ENCODE data around the gene PRKACG.
A peak's percentile ranks its signal among the peaks of the same experiment; 100 is the strongest.

PRKACG gene

DNA sequence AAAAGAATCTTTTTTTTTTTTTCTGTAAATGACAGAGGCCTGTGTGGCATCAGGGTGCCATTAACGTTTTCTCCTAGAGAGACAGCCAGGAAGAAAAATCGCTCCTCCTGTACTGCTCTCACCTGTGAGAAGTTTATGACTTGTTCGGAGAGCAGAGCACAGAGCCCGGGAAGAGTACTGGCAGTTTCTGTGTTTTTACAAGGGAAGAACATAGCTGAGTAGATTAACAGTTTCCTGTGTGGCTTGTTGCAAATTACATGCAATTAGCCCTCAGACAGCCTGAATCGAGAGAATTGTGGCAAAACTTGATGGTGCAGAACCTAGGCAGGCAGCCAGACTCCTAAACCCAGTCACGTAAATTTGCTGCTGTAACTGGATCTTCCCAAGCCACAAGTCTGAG lies 32.1 kb downstream of the PRKACG start:
- H3K27ac ChIP-seq = no peak overlapping the region
- DNase-seq (ENCODE audit: low read depth, low spot score) = no peak
- TF ChIP-seq EZH2 (IDR thresholded peaks at IDR 0.05) (no peak), FOXP2 (optimal IDR thresholded peaks at IDR 0.05; ENCODE audit: control extremely low read depth, extremely low read length, insufficient read depth) (no peak), POLR2AphosphoS5 (IDR thresholded peaks at IDR 0.05; ENCODE audit: borderline replicate concordance, low read depth, low read length) (peak; percentile 32; the same call in 1 of the 2 replicates)
- no peak overlapping the region; the same call in 1 of the 2 replicates for H3K4me3 ChIP-seq
- no peaks in the 10 kb centered on the region for H3K36me3 ChIP-seq (ENCODE audit: insufficient read depth, low read length)
- no peaks in the 10 kb centered on the region for H3K9me3 ChIP-seq (ENCODE audit: low read depth, low read length)
- H3K9ac ChIP-seq (ENCODE audit: insufficient read length) = no peak overlapping the region

DNA sequence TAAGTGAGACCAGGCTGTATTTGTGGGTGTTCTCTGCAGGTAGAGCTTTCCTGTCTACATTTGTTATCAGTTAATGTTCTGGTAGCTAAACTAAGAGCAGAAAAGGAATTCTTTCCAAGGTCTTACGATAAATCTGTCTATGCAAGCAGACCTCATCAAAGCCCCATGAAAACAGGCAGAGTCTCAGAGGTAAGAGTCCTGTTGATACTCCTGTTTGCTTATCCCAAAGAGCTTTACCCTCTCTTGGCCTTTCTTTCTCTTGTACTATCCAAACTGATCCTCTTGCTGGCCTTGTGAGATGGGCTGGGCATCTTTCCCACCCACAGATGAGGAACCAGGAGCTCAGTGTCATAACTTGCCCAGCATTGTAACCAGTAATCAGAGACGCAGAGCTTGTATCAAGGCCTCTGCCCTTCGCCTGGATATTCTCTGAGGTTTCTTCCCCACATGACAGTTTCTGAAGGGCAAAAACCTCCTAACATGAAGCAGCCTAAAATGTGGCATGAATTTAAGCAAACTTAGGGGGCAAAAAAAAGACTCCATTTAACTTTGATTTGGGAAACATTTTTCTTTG lies 33.5 kb downstream of the PRKACG start:
- Histone ChIP-seq H3K27ac (no peak overlapping the region), H3K36me3 (ENCODE audit: insufficient read depth, low read length) (no peaks in the 10 kb centered on the region), H3K4me3 (no peak overlapping the region), H3K9me3 (ENCODE audit: low read depth, low read length) (no peaks in the 10 kb centered on the region), H3K9ac (ENCODE audit: insufficient read length) (no peak overlapping the region)
- TF ChIP-seq FOXP2 (optimal IDR thresholded peaks at IDR 0.05; ENCODE audit: control extremely low read depth, extremely low read length, insufficient read depth) (no peak), POLR2AphosphoS5 (IDR thresholded peaks at IDR 0.05; ENCODE audit: borderline replicate concordance, low read depth, low read length) (no peak), EZH2 (IDR thresholded peaks at IDR 0.05) (no peak)
- DNase-seq (ENCODE audit: low read depth, low spot score) = no peak

DNA sequence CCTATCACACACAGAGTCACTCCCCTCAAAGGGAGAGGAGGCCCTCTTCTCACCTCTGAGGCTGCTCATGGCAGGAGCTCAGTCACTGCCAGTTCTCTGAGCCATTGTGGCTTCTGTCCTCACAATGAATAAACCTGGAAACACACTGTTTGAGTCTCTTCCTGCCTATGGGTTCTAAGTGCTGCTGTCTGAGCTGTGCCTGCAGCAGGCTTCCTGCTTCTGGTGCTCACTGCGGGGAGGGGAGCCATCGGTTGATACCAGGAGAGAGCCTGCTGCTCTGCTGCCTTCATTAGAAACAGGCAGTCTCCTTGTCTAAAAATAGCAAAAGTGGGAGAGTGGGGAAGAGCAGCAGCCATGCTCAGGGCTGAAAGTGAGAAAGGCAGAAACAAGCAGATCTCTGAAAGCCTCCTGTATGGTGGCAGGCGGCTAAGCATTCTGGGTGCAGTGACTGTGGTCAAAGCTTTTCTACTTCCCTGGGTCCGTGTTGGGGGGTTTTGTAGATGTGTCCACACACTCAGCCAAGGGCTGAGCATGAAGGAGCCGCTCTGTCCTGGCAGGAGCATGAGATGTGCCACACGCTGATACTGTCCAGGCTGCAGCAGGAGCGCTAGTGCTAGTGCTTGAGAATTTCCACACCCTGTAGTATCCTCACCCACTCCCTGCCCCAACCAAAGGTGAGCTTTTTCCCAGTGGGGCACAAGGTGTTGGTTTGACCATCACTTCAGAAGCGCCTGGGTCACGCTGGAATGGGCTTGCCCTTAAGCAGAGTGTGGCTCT lies 34.2 kb downstream of the PRKACG start:
- H3K9me3 ChIP-seq (ENCODE audit: low read depth, low read length) = no peaks in the 10 kb centered on the region
- TF ChIP-seq EZH2 (IDR thresholded peaks at IDR 0.05) (no peak), POLR2AphosphoS5 (IDR thresholded peaks at IDR 0.05; ENCODE audit: borderline replicate concordance, low read depth, low read length) (no peak), FOXP2 (optimal IDR thresholded peaks at IDR 0.05; ENCODE audit: control extremely low read depth, extremely low read length, insufficient read depth) (no peak)
- no peak for DNase-seq (ENCODE audit: low read depth, low spot score)
- H3K27ac ChIP-seq = no peak overlapping the region
- no peak overlapping the region for H3K4me3 ChIP-seq
- H3K9ac ChIP-seq (ENCODE audit: insufficient read length) = no peak overlapping the region
- H3K36me3 ChIP-seq (ENCODE audit: insufficient read depth, low read length) = no peaks in the 10 kb centered on the region

- Histone ChIP-seq H3K9me3 (ENCODE audit: low read depth, low read length) (no peaks in the 10 kb centered on the region), H3K9ac (ENCODE audit: insufficient read length) (no peak overlapping the region), H3K36me3 (ENCODE audit: insufficient read depth, low read length) (no peaks in the 10 kb centered on the region), H3K4me3 (no peak overlapping the region), H3K27ac (no peak overlapping the region)
- no peak for TF ChIP-seq FOXP2 (optimal IDR thresholded peaks at IDR 0.05; ENCODE audit: control extremely low read depth, extremely low read length, insufficient read depth)
- no peak for TF ChIP-seq EZH2 (IDR thresholded peaks at IDR 0.05)
- no peak for TF ChIP-seq POLR2AphosphoS5 (IDR thresholded peaks at IDR 0.05; ENCODE audit: borderline replicate concordance, low read depth, low read length)
- no peak for DNase-seq (ENCODE audit: low read depth, low spot score)
These were observed 35.4 kb downstream of the PRKACG start for GRCh38 chr9:68978501-68978900.

GRCh38 chr9:68978066-68978465 lies 35.8 kb downstream of the PRKACG start:
- Histone ChIP-seq H3K9me3 (ENCODE audit: low read depth, low read length) (no peaks in the 10 kb centered on the region), H3K36me3 (ENCODE audit: insufficient read depth, low read length) (no peaks in the 10 kb centered on the region), H3K9ac (ENCODE audit: insufficient read length) (no peak overlapping the region), H3K4me3 (no peak overlapping the region), H3K27ac (no peak overlapping the region)
- no peak for DNase-seq (ENCODE audit: low read depth, low spot score)
- TF ChIP-seq FOXP2 (optimal IDR thresholded peaks at IDR 0.05; ENCODE audit: control extremely low read depth, extremely low read length, insufficient read depth) = no peak
- no peak for TF ChIP-seq EZH2 (IDR thresholded peaks at IDR 0.05)
- TF ChIP-seq POLR2AphosphoS5 (IDR thresholded peaks at IDR 0.05; ENCODE audit: borderline replicate concordance, low read depth, low read length) = no peak

GRCh38 chr9:68975365-68976043 lies 38.4 kb downstream of the PRKACG start:
- H3K27ac ChIP-seq = no peak overlapping the region
- no peak for DNase-seq (ENCODE audit: low read depth, low spot score)
- TF ChIP-seq POLR2AphosphoS5 (IDR thresholded peaks at IDR 0.05; ENCODE audit: borderline replicate concordance, low read depth, low read length) (no peak), EZH2 (IDR thresholded peaks at IDR 0.05) (no peak), FOXP2 (optimal IDR thresholded peaks at IDR 0.05; ENCODE audit: control extremely low read depth, extremely low read length, insufficient read depth) (no peak)
- H3K4me3 ChIP-seq = no peak overlapping the region
- no peaks in the 10 kb centered on the region for H3K36me3 ChIP-seq (ENCODE audit: insufficient read depth, low read length)
- no peak overlapping the region for H3K9ac ChIP-seq (ENCODE audit: insufficient read length)
- H3K9me3 ChIP-seq (ENCODE audit: low read depth, low read length) = no peaks in the 10 kb centered on the region

DNA sequence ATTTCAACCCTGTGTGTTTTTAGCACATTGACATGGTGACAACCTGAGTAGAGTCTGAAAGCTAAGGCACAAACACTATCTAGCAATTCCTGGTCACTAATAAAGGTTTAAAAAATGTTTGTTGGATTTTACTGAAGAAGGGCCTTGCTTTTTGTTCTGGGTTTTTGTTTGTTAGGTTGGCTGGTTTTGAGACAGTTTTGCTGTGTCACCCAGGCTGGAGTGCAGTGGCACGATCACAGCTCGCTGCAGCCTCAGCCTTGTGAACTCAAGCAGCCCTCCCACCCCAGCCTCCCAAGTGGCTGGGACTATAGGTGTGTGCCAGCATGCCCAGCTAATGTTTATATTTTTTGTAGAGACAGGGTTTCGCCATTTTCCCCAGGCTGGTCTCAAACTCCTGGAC lies 39.0 kb downstream of the PRKACG start:
- no peak for DNase-seq (ENCODE audit: low read depth, low spot score)
- no peak overlapping the region for H3K27ac ChIP-seq

DNA sequence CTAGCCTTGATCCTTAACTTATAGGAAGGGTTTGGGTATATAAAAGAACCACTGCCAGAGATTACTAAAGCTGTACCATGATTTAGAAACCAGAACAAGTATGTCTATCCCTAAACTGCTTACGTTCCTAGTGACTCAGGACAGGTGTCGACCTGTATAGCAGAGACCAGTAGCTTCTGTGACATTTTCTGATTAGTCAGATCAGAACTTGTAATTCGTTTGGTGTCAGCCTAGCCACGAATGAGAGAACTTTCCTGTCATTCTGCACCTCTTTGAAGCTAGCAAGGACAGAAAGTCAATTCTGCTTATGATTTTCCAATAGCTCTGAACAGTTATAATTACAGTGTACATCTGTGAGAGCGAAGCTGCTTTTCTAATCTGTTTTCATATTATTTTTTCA lies 39.5 kb downstream of the PRKACG start:
- Histone ChIP-seq H3K9ac (ENCODE audit: insufficient read length) (no peak overlapping the region), H3K36me3 (ENCODE audit: insufficient read depth, low read length) (no peaks in the 10 kb centered on the region), H3K4me3 (no peak overlapping the region), H3K9me3 (ENCODE audit: low read depth, low read length) (no peaks in the 10 kb centered on the region), H3K27ac (no peak overlapping the region)
- TF ChIP-seq POLR2AphosphoS5 (IDR thresholded peaks at IDR 0.05; ENCODE audit: borderline replicate concordance, low read depth, low read length) (no peak), FOXP2 (optimal IDR thresholded peaks at IDR 0.05; ENCODE audit: control extremely low read depth, extremely low read length, insufficient read depth) (no peak), EZH2 (IDR thresholded peaks at IDR 0.05) (no peak)
- no peak for DNase-seq (ENCODE audit: low read depth, low spot score)

More for the DNA sequence above, 39.0 kb downstream of the PRKACG start:
- Histone ChIP-seq H3K4me3 (no peak overlapping the region), H3K36me3 (ENCODE audit: insufficient read depth, low read length) (no peaks in the 10 kb centered on the region), H3K9ac (ENCODE audit: insufficient read length) (no peak overlapping the region), H3K9me3 (ENCODE audit: low read depth, low read length) (no peaks in the 10 kb centered on the region)
- TF ChIP-seq POLR2AphosphoS5 (IDR thresholded peaks at IDR 0.05; ENCODE audit: borderline replicate concordance, low read depth, low read length) (no peak), FOXP2 (optimal IDR thresholded peaks at IDR 0.05; ENCODE audit: control extremely low read depth, extremely low read length, insufficient read depth) (no peak), EZH2 (IDR thresholded peaks at IDR 0.05) (no peak)

All from SK-N-MC (cell line).